SK-N-SH treated with all-trans-retinoic acid at 6 μM for 48 hours (cell line): ENCODE data around the gene UBL3.

Experiments
- BACH2 ChIP-seq: fragments of 250-450 bp; sonication (Bioruptor Pico); IDR thresholded peaks from 2 replicates; pipeline ENCODE4 v1.9.0; 2021; ENCODE audit warnings: mild to moderate bottlenecking, borderline replicate concordance
- CREB5 ChIP-seq: fragments of 250-450 bp; sonication (Bioruptor Pico); IDR thresholded peaks from 2 replicates; pipeline ENCODE4 v1.5.1; 2020; ENCODE audit warnings: low read depth, mild to moderate bottlenecking, moderate library complexity
- ESRRG ChIP-seq: fragments of 250-450 bp; sonication (Bioruptor Pico); IDR thresholded peaks from 2 replicates; pipeline ENCODE4 v1.6.1; 2021; ENCODE audit warnings: mild to moderate bottlenecking
- ISL1 ChIP-seq: fragments of 250-450 bp; sonication (Bioruptor Pico); IDR thresholded peaks from 2 replicates; pipeline ENCODE4 v2.1.2; 2022; ENCODE audit warnings: mild to moderate bottlenecking, moderate library complexity
- PPARA ChIP-seq: fragments of 250-450 bp; sonication (Bioruptor Pico); IDR thresholded peaks from 2 replicates; pipeline ENCODE4 v1.5.0; 2020; ENCODE audit warnings: mild to moderate bottlenecking, borderline replicate concordance
- RARB ChIP-seq: fragments of 250-450 bp; sonication (Bioruptor Pico); IDR thresholded peaks from 2 replicates; pipeline ENCODE4 v1.8.0; 2021; ENCODE audit warnings: mild to moderate bottlenecking, moderate library complexity
- SNAI2 ChIP-seq: fragments of 250-450 bp; sonication (Bioruptor Pico); IDR thresholded peaks from 2 replicates; pipeline ENCODE4 v1.5.0; 2020; ENCODE audit warnings: mild to moderate bottlenecking, moderate library complexity
- TF ChIP-seq, protein P1 (sequence below): fragments of 250-450 bp; sonication (Bioruptor Pico); IDR thresholded peaks from 2 replicates; pipeline ENCODE4 v1.8.0; 2020; ENCODE audit warnings: mild to moderate bottlenecking, moderate library complexity, borderline replicate concordance

DNA sequence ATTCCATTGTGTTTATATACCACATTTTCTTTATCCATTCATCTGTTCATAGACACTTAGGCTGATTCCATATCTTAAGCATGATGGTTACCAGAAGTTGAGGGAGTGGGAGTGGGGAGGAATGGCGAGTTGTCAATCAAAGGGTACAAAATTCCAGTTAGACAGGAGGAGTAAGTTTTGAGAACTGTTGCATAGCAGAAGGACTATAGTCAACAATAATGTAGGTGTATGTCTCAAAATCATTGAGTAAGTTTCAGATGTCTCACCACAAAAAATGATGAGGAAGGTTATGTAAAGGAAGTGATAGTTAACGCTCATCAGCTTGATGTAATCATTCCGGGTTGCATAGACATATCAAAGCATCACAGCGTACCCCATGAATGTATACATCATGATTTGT is 4.6 kb upstream of the UBL3 start:
- no peak for TF ChIP-seq ISL1 (CRISPR knock-in tag)
- no peak for TF ChIP-seq SNAI2 (CRISPR knock-in tag)
- TF ChIP-seq ESRRG (CRISPR knock-in tag), result no peak
- no peak for TF ChIP-seq RARB (CRISPR knock-in tag)
- TF ChIP-seq BACH2 (CRISPR knock-in tag), result no peak
- no peak for TF ChIP-seq PPARA (CRISPR knock-in tag)
- TF ChIP-seq CREB5 (CRISPR knock-in tag), result no peak
- TF ChIP-seq, protein P1, sequence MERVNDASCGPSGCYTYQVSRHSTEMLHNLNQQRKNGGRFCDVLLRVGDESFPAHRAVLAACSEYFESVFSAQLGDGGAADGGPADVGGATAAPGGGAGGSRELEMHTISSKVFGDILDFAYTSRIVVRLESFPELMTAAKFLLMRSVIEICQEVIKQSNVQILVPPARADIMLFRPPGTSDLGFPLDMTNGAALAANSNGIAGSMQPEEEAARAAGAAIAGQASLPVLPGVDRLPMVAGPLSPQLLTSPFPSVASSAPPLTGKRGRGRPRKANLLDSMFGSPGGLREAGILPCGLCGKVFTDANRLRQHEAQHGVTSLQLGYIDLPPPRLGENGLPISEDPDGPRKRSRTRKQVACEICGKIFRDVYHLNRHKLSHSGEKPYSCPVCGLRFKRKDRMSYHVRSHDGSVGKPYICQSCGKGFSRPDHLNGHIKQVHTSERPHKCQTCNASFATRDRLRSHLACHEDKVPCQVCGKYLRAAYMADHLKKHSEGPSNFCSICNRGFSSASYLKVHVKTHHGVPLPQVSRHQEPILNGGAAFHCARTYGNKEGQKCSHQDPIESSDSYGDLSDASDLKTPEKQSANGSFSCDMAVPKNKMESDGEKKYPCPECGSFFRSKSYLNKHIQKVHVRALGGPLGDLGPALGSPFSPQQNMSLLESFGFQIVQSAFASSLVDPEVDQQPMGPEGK, result no peak
